Endodermal cell (in vitro differentiated cells): ENCODE measurements around the gene RGS19. TPM values are rescaled to one million over a fixed set of nuclear protein-coding genes. Genes with fewer than 3 reads are reported as not detected.

Source experiments
- DNase-seq: peaks from one replicate; pipeline ENCODE4 v3.0.0-alpha.2; 2017
- H3K27ac ChIP-seq: 2 replicates; pipeline ENCODE4 v1.5.1; 2013; ENCODE audit warnings: mild to moderate bottlenecking, low read depth, low read length, moderate library complexity
- H3K27me3 ChIP-seq: 2 replicates; pipeline ENCODE4 v1.6.1; 2013; ENCODE audit warnings: mild to moderate bottlenecking, low read length, moderate library complexity; ENCODE audit not compliant: insufficient read depth, control insufficient read depth, poor library complexity, severe bottlenecking
- H3K36me3 ChIP-seq: 2 replicates; pipeline ENCODE4 v1.7.0; 2013; ENCODE audit warnings: mild to moderate bottlenecking, low read length, moderate library complexity; ENCODE audit not compliant: control insufficient read depth, insufficient read depth
- H3K4me1 ChIP-seq: one replicate; pipeline ENCODE4 v1.7.0; 2013; ENCODE audit warnings: low read length; ENCODE audit not compliant: control insufficient read depth, insufficient read depth
- H3K4me3 ChIP-seq: 2 replicates; pipeline ENCODE4 v1.5.1; 2013; ENCODE audit warnings: mild to moderate bottlenecking, low read length, moderate library complexity
- H3K9ac ChIP-seq: 2 replicates; pipeline ENCODE4 v1.6.1; 2013; ENCODE audit warnings: mild to moderate bottlenecking, low read length, moderate library complexity; ENCODE audit not compliant: poor library complexity, severe bottlenecking; ENCODE audit errors: extremely low read depth
- H3K9me3 ChIP-seq: 2 replicates; pipeline ENCODE4 v1.6.1; 2013; ENCODE audit warnings: mild to moderate bottlenecking, low read length, moderate library complexity; ENCODE audit not compliant: control insufficient read depth
- H3K27ac Mint-ChIP-seq: 2 replicates; pipeline ENCODE4 v1.8.0; 2020; ENCODE audit warnings: mixed read lengths
- H3K27me3 Mint-ChIP-seq: 2 replicates; pipeline ENCODE4 v1.8.0; 2021; ENCODE audit warnings: mild to moderate bottlenecking, mixed read lengths; ENCODE audit not compliant: insufficient read depth
- H3K36me3 Mint-ChIP-seq: 2 replicates; pipeline ENCODE4 v1.8.0; 2020; ENCODE audit warnings: low read depth, mixed read lengths
- H3K4me1 Mint-ChIP-seq: 2 replicates; pipeline ENCODE4 v1.8.0; 2020; ENCODE audit warnings: mixed read lengths
- H3K4me3 Mint-ChIP-seq: 2 replicates; pipeline ENCODE4 v1.8.0; 2020; ENCODE audit warnings: mild to moderate bottlenecking, moderate library complexity, mixed read lengths
- H3K9me3 Mint-ChIP-seq: 2 replicates; pipeline ENCODE4 v1.8.0; 2020; ENCODE audit warnings: mild to moderate bottlenecking, mixed read lengths
- WGBS, 2 experiments: methylation state at CpG; one replicate each; pipeline versions ENCODE4 v1.1.5 to v1.1.7; 2013; ENCODE audit warnings: missing lambda C conversion rate in 2 of 2, mixed read lengths in 1 of 2; ENCODE audit not compliant: insufficient coverage in 1 of 2, insufficient read length in 1 of 2; 5-methylcytosine and 5-hydroxymethylcytosine counted together
- total RNA-seq, 2 donors: library from RNA; stranded (reverse); fragmentation: NEBNext Ultra II Directional in 1 of 2; extraction: Animal tissue kit (Norgen Biotek cat#: 25700) in 1 of 2; gene quantifications; 2 replicates in 1 of 2; 3 replicates in 1 of 2; pipeline ENCODE4 v1.2.1, GENCODE V29; 2021
- TF ChIP-seq, protein P1 (sequence below): fragments of 200-600 bp; sonication (generic); conservative IDR thresholded peaks from 2 replicates; pipeline ENCODE4 v1.5.0; 2021; ENCODE audit warnings: antibody characterized with exemption, mild to moderate bottlenecking

The RGS19 gene
- total RNA-seq, 2 donors from 2014 or later = 14.6 to 15.8 TPM

DNA sequence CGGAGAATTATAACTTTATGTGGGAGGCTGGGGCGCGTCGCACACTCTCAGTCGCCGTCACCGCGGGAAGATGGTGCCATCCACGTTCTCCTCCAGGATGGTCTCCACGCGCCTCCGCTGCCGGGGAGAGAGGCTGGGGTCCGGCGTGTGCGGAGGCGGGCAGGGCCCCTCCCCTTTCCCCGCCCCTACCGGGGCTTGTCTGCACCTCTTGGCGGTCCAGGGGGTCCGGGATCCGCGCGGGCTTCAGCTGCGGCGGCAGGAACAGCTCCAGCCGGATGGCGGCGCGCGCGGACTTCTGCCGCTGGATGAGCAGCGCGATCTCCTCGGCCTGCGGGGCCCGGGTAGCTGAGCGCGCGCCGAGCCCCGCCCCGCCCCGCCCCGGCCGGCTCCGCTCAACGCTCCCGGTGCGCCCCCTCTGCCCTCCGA lies 4.1 kb upstream of the RGS19 start:
- H3K36me3 Mint-ChIP-seq = no peaks in the 10 kb centered on the region
- TF ChIP-seq, protein P1, sequence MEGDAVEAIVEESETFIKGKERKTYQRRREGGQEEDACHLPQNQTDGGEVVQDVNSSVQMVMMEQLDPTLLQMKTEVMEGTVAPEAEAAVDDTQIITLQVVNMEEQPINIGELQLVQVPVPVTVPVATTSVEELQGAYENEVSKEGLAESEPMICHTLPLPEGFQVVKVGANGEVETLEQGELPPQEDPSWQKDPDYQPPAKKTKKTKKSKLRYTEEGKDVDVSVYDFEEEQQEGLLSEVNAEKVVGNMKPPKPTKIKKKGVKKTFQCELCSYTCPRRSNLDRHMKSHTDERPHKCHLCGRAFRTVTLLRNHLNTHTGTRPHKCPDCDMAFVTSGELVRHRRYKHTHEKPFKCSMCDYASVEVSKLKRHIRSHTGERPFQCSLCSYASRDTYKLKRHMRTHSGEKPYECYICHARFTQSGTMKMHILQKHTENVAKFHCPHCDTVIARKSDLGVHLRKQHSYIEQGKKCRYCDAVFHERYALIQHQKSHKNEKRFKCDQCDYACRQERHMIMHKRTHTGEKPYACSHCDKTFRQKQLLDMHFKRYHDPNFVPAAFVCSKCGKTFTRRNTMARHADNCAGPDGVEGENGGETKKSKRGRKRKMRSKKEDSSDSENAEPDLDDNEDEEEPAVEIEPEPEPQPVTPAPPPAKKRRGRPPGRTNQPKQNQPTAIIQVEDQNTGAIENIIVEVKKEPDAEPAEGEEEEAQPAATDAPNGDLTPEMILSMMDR = peak; percentile 82
- Histone ChIP-seq H3K36me3 (no peaks in the 10 kb centered on the region), H3K4me1 (no peaks in the 10 kb centered on the region), H3K27me3 (peaks cover 46% of the 10 kb centered on the region), H3K27ac (no peak overlapping the region), H3K9me3 (no peaks in the 10 kb centered on the region), H3K9ac (no peak overlapping the region), H3K4me3 (peak overlapping the region; percentile 70)
- H3K4me1 Mint-ChIP-seq = peaks cover 19% of the 10 kb centered on the region
- no peaks in the 10 kb centered on the region for H3K9me3 Mint-ChIP-seq
- H3K27ac Mint-ChIP-seq = no peak overlapping the region
- 3 to 33% methylated on average over 4 to 52 of the region's 52 CpGs for WGBS, 2 experiments
- peak; percentile 94 for DNase-seq
- peaks cover 53% of the 10 kb centered on the region for H3K27me3 Mint-ChIP-seq
- H3K4me3 Mint-ChIP-seq = peak overlapping the region; percentile 41

DNA sequence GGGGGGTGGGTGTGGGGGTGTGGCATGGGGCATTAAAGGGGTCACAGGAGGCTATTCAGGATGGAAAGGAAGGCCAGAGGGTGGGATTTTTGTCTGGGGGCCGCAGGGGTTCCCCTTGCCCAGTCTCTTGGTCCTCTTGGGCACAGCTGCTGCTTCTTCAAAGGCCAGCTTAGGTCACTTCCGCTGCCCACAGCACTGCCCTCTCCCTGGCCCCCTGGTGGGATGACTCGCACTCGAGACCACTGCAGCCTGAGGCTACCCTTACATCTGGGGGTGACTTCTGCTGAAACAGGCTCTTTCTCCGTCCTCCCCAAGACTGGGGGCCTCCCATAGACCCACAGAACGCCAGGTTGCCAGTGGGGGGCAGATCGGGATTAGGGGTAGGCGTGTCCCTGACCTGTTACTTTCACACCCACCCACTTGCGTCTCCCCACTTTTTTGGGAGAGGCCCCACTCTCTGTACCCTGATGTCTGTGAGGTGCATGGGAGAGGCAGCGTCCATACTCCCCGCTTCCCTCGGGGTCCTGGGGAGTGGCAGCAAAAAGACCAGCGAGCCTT lies 3.6 kb upstream of the RGS19 start:
- peaks cover 42% of the 10 kb centered on the region for H3K27me3 ChIP-seq
- no peaks in the 10 kb centered on the region for H3K4me1 ChIP-seq
- no peak overlapping the region for H3K27ac Mint-ChIP-seq
- no peaks in the 10 kb centered on the region for H3K36me3 ChIP-seq
- no peaks in the 10 kb centered on the region for H3K9me3 Mint-ChIP-seq
- H3K27me3 Mint-ChIP-seq = peaks cover 53% of the 10 kb centered on the region
- H3K27ac ChIP-seq = no peak overlapping the region
- DNase-seq = no peak
- peaks cover 19% of the 10 kb centered on the region for H3K4me1 Mint-ChIP-seq
- no peak overlapping the region for H3K9ac ChIP-seq
- H3K9me3 ChIP-seq = no peaks in the 10 kb centered on the region
- no peaks in the 10 kb centered on the region for H3K36me3 Mint-ChIP-seq
- 32 to 46% methylated on average over 8 to 13 of the region's 13 CpGs for WGBS, 2 experiments
- TF ChIP-seq, protein P1 = no peak
- H3K4me3 Mint-ChIP-seq = peak overlapping the region; percentile 41
- H3K4me3 ChIP-seq = peak overlapping the region; percentile 40

DNA sequence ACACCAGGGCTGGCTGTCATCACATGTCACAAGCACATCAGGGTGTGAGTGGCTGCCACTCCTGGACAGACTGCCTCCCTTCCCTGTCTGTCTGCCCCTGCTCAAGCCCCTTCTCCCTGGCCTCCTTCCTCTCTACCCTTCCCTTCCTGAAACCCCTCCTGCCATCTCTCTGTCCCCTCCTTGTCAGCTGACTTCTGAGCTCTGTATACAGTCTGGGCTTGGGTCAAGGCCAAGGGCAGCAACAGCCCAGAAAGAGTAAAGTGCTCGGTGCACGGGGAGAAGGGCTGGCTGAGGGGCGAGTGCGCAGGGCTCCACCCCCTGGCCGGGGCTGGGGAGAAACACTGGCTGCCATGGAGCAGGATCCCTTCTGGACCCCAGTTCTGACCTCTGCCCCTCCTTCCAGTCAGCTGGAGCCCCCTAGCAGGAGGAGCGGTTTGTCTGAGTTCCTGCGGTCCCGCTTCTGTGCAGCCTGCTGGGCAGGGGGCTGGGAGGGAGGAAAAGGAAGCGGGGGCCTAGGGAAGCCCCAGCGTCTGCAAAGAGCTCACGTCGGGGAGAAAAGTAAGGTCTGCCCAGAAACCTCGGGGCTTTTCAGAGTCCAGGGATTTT lies 2.9 kb upstream of the RGS19 start:
- TF ChIP-seq, protein P1 = no peak
- Histone ChIP-seq H3K4me3 (no peak overlapping the region), H3K27me3 (peaks cover 40% of the 10 kb centered on the region), H3K36me3 (no peaks in the 10 kb centered on the region), H3K9me3 (no peaks in the 10 kb centered on the region), H3K9ac (no peak overlapping the region), H3K27ac (no peak overlapping the region), H3K4me1 (no peaks in the 10 kb centered on the region)
- Mint-ChIP-seq H3K4me3 (peak overlapping the region; percentile 41), H3K4me1 (peaks cover 19% of the 10 kb centered on the region), H3K27me3 (peaks cover 49% of the 10 kb centered on the region), H3K27ac (no peak overlapping the region), H3K9me3 (no peaks in the 10 kb centered on the region), H3K36me3 (no peaks in the 10 kb centered on the region)
- WGBS, 2 experiments = 34 to 47% methylated on average over 5 to 13 of the region's 13 CpGs
- DNase-seq = peak; percentile 69
